A549 (cell line): Measurements from ENCODE around the gene ZHX3. TPM values are rescaled to one million over a fixed set of nuclear protein-coding genes. Genes with fewer than 3 reads are reported as not detected.

ENCODE experiments used
- ATAC-seq, 2 experiments: fragments of 200-7000 bp in 1 of 2; fragments of >200 bp in 1 of 2; cut with Nextera tagmentation in 1 of 2; cut with Tn5 transposase in 1 of 2; 3 replicates each; pipeline versions ENCODE4 v1.8.0 to v1.9.1; 2018 to 2020; ENCODE audit warnings: mild to moderate bottlenecking in 1 of 2, moderate library complexity in 1 of 2
- CTCF ChIA-PET: fragments of 300-600 bp; sonication (Branson Sonifier 250); formaldehyde crosslinking; extraction: SDS; loops from one replicate; lab custom pipeline; 2021; ENCODE audit warnings: antibody characterized with exemption, inconsistent platforms; lab: Yijun Ruan, JAX
- POLR2A ChIA-PET: fragments of 350-600 bp; formaldehyde crosslinking; extraction: SDS; loops from one replicate; lab custom pipeline; 2021; ENCODE audit warnings: antibody characterized with exemption, inconsistent platforms; lab: Yijun Ruan, JAX
- DNase-seq, 2 experiments: peaks; one replicate each; pipeline versions ENCODE4 v3.0.0 to v3.0.0-alpha.2; 2011 to 2016; ENCODE audit warnings: low read depth in 1 of 2, low spot score in 1 of 2
- FAIRE-seq: peaks from 2 replicates; lab custom pipeline; 2011; peaks lifted over from hg19 to GRCh38; lab: Jason Lieb, UNC
- H3K27ac ChIP-seq, 2 experiments: fragments of >200 bp; sonication (Bioruptor Twin); formaldehyde crosslinking; 3 replicates each; pipeline ENCODE4 v1.5.1; 2016 to 2017
- H3K4me1 ChIP-seq: fragments of >200 bp; sonication (Bioruptor Twin); formaldehyde crosslinking; 3 replicates; pipeline ENCODE4 v1.6.1; 2016
- H3K4me2 ChIP-seq: fragments of >200 bp; sonication (Bioruptor Twin); formaldehyde crosslinking; 3 replicates; pipeline ENCODE4 v1.6.1; 2016
- H3K4me3 ChIP-seq: fragments of >200 bp; sonication (Bioruptor Twin); formaldehyde crosslinking; 3 replicates; pipeline ENCODE4 v1.5.1; 2016
- H3K9me3 ChIP-seq: fragments of >200 bp; sonication (Bioruptor Twin); formaldehyde crosslinking; 3 replicates; pipeline ENCODE4 v1.6.1; 2016
- ATOH8 ChIP-seq: fragments of 250-450 bp; sonication (Bioruptor Pico); IDR thresholded peaks from 2 replicates; pipeline ENCODE4 v1.5.0; 2020; ENCODE audit warnings: low read depth, mild to moderate bottlenecking, moderate library complexity
- BCL3 ChIP-seq: fragments of >200 bp; sonication (Bioruptor Twin); formaldehyde crosslinking; IDR thresholded peaks from 3 replicates; pipeline ENCODE4 v1.6.1; 2016
- BHLHE40 ChIP-seq: IDR thresholded peaks from 2 replicates; pipeline ENCODE4 v1.6.1; 2012; ENCODE audit warnings: low read depth, low read length, inconsistent platforms
- CBX8 ChIP-seq: fragments of 200-600 bp; sonication (generic); IDR thresholded peaks from 2 replicates; pipeline ENCODE4 v1.6.1; 2016
- EHF ChIP-seq: fragments of 250-450 bp; sonication (Bioruptor Pico); IDR thresholded peaks from 2 replicates; pipeline ENCODE4 v1.5.0; 2020; ENCODE audit warnings: mild to moderate bottlenecking
- EHMT2 ChIP-seq: fragments of 200-600 bp; sonication (generic); IDR thresholded peaks from 2 replicates; pipeline ENCODE4 v1.6.1; 2016; ENCODE audit warnings: antibody characterized with exemption, low read depth, mild to moderate bottlenecking, moderate library complexity
- EP300 ChIP-seq, 2 experiments: fragments of >200 bp; sonication (Bioruptor Twin); formaldehyde crosslinking; IDR thresholded peaks; 2 replicates in 1 of 2; 3 replicates in 1 of 2; pipeline ENCODE4 v1.6.1; 2016 to 2017
- ESRRA ChIP-seq: fragments of 150-350 bp; IDR thresholded peaks from 2 replicates; pipeline ENCODE4 v1.6.1; 2014; ENCODE audit warnings: mild to moderate bottlenecking, low read length, borderline replicate concordance
- FOSL2 ChIP-seq, 2 experiments: fragments of 450-650 bp in 1 of 2; fragments of >200 bp in 1 of 2; sonication (Bioruptor Twin) in 1 of 2; formaldehyde crosslinking; IDR thresholded peaks; 2 replicates each; pipeline versions ENCODE4 v1.5.0 to v1.6.1; 2016 to 2020; ENCODE audit warnings: mild to moderate bottlenecking in 1 of 2, moderate library complexity in 1 of 2
- GATA3 ChIP-seq: IDR thresholded peaks from 2 replicates; pipeline ENCODE4 v1.6.1; 2012; ENCODE audit warnings: borderline replicate concordance
- HDAC2 ChIP-seq: fragments of 200-600 bp; sonication (generic); IDR thresholded peaks from 2 replicates; pipeline ENCODE4 v1.6.1; 2016
- HMGXB4 ChIP-seq: fragments of 250-450 bp; sonication (Bioruptor Pico); IDR thresholded peaks from 2 replicates; pipeline ENCODE4 v1.5.0; 2021; ENCODE audit warnings: mild to moderate bottlenecking, moderate library complexity, borderline replicate concordance
- HOXB13 ChIP-seq: fragments of 250-450 bp; sonication (Bioruptor Pico); IDR thresholded peaks from 2 replicates; pipeline ENCODE4 v1.5.0; 2020; ENCODE audit warnings: low read depth, mild to moderate bottlenecking, moderate library complexity
- NR3C1 ChIP-seq: fragments of >200 bp; sonication (Bioruptor Twin); formaldehyde crosslinking; IDR thresholded peaks from 3 replicates; pipeline ENCODE4 v1.6.1; 2017
- POLR2AphosphoS2 ChIP-seq: conservative IDR thresholded peaks from 2 replicates; pipeline ENCODE4 v1.6.1; 2012; ENCODE audit warnings: low read length, improper control_type of control experiment, inconsistent platforms
- RARB ChIP-seq: fragments of 250-450 bp; sonication (Bioruptor Pico); IDR thresholded peaks from 2 replicates; pipeline ENCODE4 v1.8.0; 2021; ENCODE audit warnings: mild to moderate bottlenecking, moderate library complexity
- RCOR1 ChIP-seq: fragments of 150-350 bp; IDR thresholded peaks from 2 replicates; pipeline ENCODE4 v1.6.1; 2014; ENCODE audit warnings: antibody characterized with exemption, low read length, low read depth
- TFCP2L1 ChIP-seq: fragments of 250-450 bp; sonication (Bioruptor Pico); IDR thresholded peaks from 2 replicates; pipeline ENCODE4 v1.5.0; 2021; ENCODE audit warnings: mild to moderate bottlenecking
- ZNF302 ChIP-seq: fragments of 250-450 bp; sonication (Bioruptor Pico); IDR thresholded peaks from 2 replicates; pipeline ENCODE4 v1.9.0; 2021; ENCODE audit warnings: inconsistent platforms, mild to moderate bottlenecking, moderate library complexity
- WGBS: methylation state at CpG from one replicate; pipeline ENCODE4 v1.1.6; 2017; ENCODE audit errors: missing lambda C conversion rate; 5-methylcytosine and 5-hydroxymethylcytosine counted together
- polyA plus RNA-seq, 4 experiments: library from polyadenylated mRNA; depleted of rRNA in 3 of 4; stranded (reverse); fragments of >200 nt; fragmentation: RNase III in 1 of 4; extraction: RNeasy Plus Mini Kit Qiagen cat#74134 plus additional on column Dnase treatment in 1 of 4; gene quantifications; 2 replicates in 3 of 4; 3 replicates in 1 of 4; pipeline ENCODE4 v1.2.3, GENCODE V29; 2011 to 2017
- TF ChIP-seq, protein P1 (sequence below): IDR thresholded peaks from 2 replicates; pipeline ENCODE4 v1.6.1; 2012; ENCODE audit warnings: low read depth, borderline replicate concordance
- TF ChIP-seq, protein P2 (sequence below): IDR thresholded peaks from 2 replicates; pipeline ENCODE4 v1.6.1; 2012
- TF ChIP-seq, protein P3 (sequence below): fragments of 450-650 bp; IDR thresholded peaks from 2 replicates; pipeline ENCODE4 v1.6.1; 2014; ENCODE audit warnings: antibody characterized with exemption

Gene ZHX3
- polyA plus RNA-seq, 2 of the 4 experiments (the other 2 are of a cell fraction): 3.6 to 4.1 TPM

DNA sequence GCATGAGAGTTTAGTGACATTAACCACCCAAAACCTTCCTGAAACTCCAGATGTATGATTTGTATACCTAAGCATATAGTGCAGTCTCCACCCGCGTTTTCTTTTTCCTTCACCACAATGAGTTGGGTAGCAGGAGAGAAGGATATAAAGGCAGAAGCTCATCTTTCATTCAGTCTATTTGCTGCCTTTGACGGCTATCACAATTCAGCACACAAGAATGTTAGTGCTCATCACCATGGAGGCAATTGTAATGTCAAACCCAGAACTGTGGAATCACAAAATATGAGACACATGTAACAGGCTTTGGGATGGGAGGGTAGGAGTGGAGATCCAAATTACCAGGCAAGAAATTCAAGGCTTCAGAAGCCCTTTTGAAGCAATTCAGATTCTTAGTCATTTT, 17.6 kb downstream of the ZHX3 start (continued):
- TF ChIP-seq ZNF302 (CRISPR knock-in tag) (no peak), POLR2AphosphoS2 (no peak), GATA3 (no peak), HDAC2 (no peak)
- TF ChIP-seq, protein P1, sequence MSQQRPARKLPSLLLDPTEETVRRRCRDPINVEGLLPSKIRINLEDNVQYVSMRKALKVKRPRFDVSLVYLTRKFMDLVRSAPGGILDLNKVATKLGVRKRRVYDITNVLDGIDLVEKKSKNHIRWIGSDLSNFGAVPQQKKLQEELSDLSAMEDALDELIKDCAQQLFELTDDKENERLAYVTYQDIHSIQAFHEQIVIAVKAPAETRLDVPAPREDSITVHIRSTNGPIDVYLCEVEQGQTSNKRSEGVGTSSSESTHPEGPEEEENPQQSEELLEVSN: no peak

GRCh38 chr20:41293269-41294037, 24.1 kb downstream of the ZHX3 start:
- Histone ChIP-seq H3K4me2 (no peak overlapping the region), H3K4me3 (no peak overlapping the region)
- ChIA-PET CTCF (interaction anchor here (0.6 to 2.0 kb wide), 6 partner anchors 9 to 303 kb away, joined by 3 to 8 read pairs (median 4); no protein-coding TSS in a partner anchor), POLR2A (no interaction called here)
- ATAC-seq: no peak
- no peak for FAIRE-seq
- no peak for TF ChIP-seq TFCP2L1 (CRISPR knock-in tag)
- TF ChIP-seq HOXB13 (CRISPR knock-in tag): no peak
- no peak for TF ChIP-seq HDAC2
- no peak for TF ChIP-seq ATOH8 (CRISPR knock-in tag)
- TF ChIP-seq BHLHE40: no peak
- TF ChIP-seq EHF: no peak
- no peak for TF ChIP-seq CBX8
- no peak for TF ChIP-seq RCOR1
- TF ChIP-seq, protein P2, sequence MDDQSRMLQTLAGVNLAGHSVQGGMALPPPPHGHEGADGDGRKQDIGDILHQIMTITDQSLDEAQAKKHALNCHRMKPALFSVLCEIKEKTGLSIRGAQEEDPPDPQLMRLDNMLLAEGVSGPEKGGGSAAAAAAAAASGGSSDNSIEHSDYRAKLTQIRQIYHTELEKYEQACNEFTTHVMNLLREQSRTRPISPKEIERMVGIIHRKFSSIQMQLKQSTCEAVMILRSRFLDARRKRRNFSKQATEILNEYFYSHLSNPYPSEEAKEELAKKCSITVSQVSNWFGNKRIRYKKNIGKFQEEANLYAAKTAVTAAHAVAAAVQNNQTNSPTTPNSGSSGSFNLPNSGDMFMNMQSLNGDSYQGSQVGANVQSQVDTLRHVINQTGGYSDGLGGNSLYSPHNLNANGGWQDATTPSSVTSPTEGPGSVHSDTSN: no peak
- TF ChIP-seq, protein P1: no peak
- no peak for TF ChIP-seq NR3C1
- TF ChIP-seq HMGXB4 (CRISPR knock-in tag): no peak
- TF ChIP-seq FOSL2 (IDR thresholded peaks at IDR 0.05): no peak
- no peak for TF ChIP-seq FOSL2 (CRISPR knock-in tag; IDR thresholded peaks at IDR 0.05)
- TF ChIP-seq, protein P3, sequence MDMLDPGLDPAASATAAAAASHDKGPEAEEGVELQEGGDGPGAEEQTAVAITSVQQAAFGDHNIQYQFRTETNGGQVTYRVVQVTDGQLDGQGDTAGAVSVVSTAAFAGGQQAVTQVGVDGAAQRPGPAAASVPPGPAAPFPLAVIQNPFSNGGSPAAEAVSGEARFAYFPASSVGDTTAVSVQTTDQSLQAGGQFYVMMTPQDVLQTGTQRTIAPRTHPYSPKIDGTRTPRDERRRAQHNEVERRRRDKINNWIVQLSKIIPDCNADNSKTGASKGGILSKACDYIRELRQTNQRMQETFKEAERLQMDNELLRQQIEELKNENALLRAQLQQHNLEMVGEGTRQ: no peak
- no peak for TF ChIP-seq BCL3
- TF ChIP-seq EP300 (IDR thresholded peaks at IDR 0.05): no peak
- no peak for TF ChIP-seq GATA3
- TF ChIP-seq EHMT2: no peak
- TF ChIP-seq RARB (CRISPR knock-in tag): no peak
- TF ChIP-seq ESRRA: no peak
- TF ChIP-seq, all 56 proteins: peak for 0
- DNase-seq: no peak
- H3K9me3 ChIP-seq: no peaks in the 10 kb centered on the region
- H3K27ac ChIP-seq: no peak overlapping the region
- H3K4me1 ChIP-seq: no peaks in the 10 kb centered on the region
- WGBS: 73% methylated on average over 2 of the region's 2 CpGs
